H9 (cell line): ENCODE results near the gene DCAF6. TPM values are rescaled to one million over a fixed set of nuclear protein-coding genes. Genes with fewer than 3 reads are reported as not detected.

Experiments
- DNase-seq: peaks from one replicate; pipeline ENCODE4 v3.0.0-alpha.2; 2017
- H2AFZ ChIP-seq: one replicate; pipeline ENCODE4 v1.6.1; 2013; ENCODE audit warnings: mild to moderate bottlenecking, low read length, control low read depth, moderate library complexity
- H2AK5ac ChIP-seq: 2 replicates; pipeline ENCODE4 v1.6.1; 2013; ENCODE audit warnings: low read length, control low read depth, mixed read lengths; ENCODE audit not compliant: insufficient read length
- H2BK120ac ChIP-seq: one replicate; pipeline ENCODE4 v1.6.1; 2013; ENCODE audit warnings: low read depth, mild to moderate bottlenecking, low read length, control low read depth, inconsistent platforms; ENCODE audit not compliant: poor library complexity, severe bottlenecking
- H2BK12ac ChIP-seq: 2 replicates; pipeline ENCODE4 v1.6.1; 2013; ENCODE audit warnings: low read length, control low read depth, mixed read lengths, low read depth; ENCODE audit not compliant: insufficient read length
- H2BK15ac ChIP-seq: 2 replicates; pipeline ENCODE4 v1.6.1; 2013; ENCODE audit warnings: low read depth, low read length, control low read depth
- H2BK20ac ChIP-seq: one replicate; pipeline ENCODE4 v1.6.1; 2013; ENCODE audit warnings: low read depth, mild to moderate bottlenecking, low read length, control low read depth, inconsistent platforms; ENCODE audit not compliant: poor library complexity, severe bottlenecking
- H2BK5ac ChIP-seq: 2 replicates; pipeline ENCODE4 v1.6.1; 2013; ENCODE audit warnings: low read length, control low read depth, mixed read lengths; ENCODE audit not compliant: insufficient read length
- H3K14ac ChIP-seq: 2 replicates; pipeline ENCODE4 v1.6.1; 2013; ENCODE audit warnings: low read length, control low read depth; ENCODE audit not compliant: insufficient read depth
- H3K18ac ChIP-seq: 2 replicates; pipeline ENCODE4 v1.6.1; 2013; ENCODE audit warnings: low read depth, mild to moderate bottlenecking, mixed read lengths, low read length, control low read depth; ENCODE audit not compliant: insufficient read length
- H3K23ac ChIP-seq: 2 replicates; pipeline ENCODE4 v1.6.1; 2013; ENCODE audit warnings: low read length, control low read depth, mixed read lengths, low read depth; ENCODE audit not compliant: insufficient read length
- H3K23me2 ChIP-seq: 2 replicates; pipeline ENCODE4 v1.6.1; 2013; ENCODE audit warnings: low read depth, mild to moderate bottlenecking, mixed read lengths, low read length, control low read depth; ENCODE audit not compliant: insufficient read length, poor library complexity, severe bottlenecking
- H3K27ac ChIP-seq: 2 replicates; pipeline ENCODE4 v1.5.1; 2013; ENCODE audit warnings: low read length, control low read depth, mixed read lengths, low read depth; ENCODE audit not compliant: insufficient read length
- H3K27me3 ChIP-seq: 2 replicates; pipeline ENCODE4 v1.6.1; 2013; ENCODE audit warnings: low read length, control low read depth, inconsistent platforms; ENCODE audit not compliant: insufficient read depth
- H3K4ac ChIP-seq: 2 replicates; pipeline ENCODE4 v1.6.1; 2013; ENCODE audit warnings: low read depth, mild to moderate bottlenecking, control low read depth, inconsistent platforms, low read length, moderate library complexity
- H3K4me1 ChIP-seq: 2 replicates; pipeline ENCODE4 v1.6.1; 2013; ENCODE audit warnings: low read length, control low read depth, inconsistent platforms; ENCODE audit not compliant: insufficient read depth
- H3K4me2 ChIP-seq: 2 replicates; pipeline ENCODE4 v1.6.1; 2013; ENCODE audit warnings: low read length, control low read depth, mixed read lengths; ENCODE audit not compliant: insufficient read length, insufficient read depth
- H3K56ac ChIP-seq: 2 replicates; pipeline ENCODE4 v1.6.1; 2013; ENCODE audit warnings: low read depth, mild to moderate bottlenecking, mixed read lengths, low read length, control low read depth; ENCODE audit not compliant: insufficient read length
- H3K79me1 ChIP-seq: 2 replicates; pipeline ENCODE4 v1.6.1; 2013; ENCODE audit warnings: low read depth, mild to moderate bottlenecking, moderate library complexity, low read length, control low read depth, inconsistent platforms; ENCODE audit not compliant: insufficient read depth, poor library complexity, severe bottlenecking
- H3K79me2 ChIP-seq: 2 replicates; pipeline ENCODE4 v1.6.1; 2013; ENCODE audit warnings: low read length, control low read depth, inconsistent platforms; ENCODE audit not compliant: insufficient read depth
- H3K9ac ChIP-seq: 2 replicates; pipeline ENCODE4 v1.6.1; 2013; ENCODE audit warnings: low read length, control low read depth, mixed read lengths; ENCODE audit not compliant: insufficient read length; ENCODE audit errors: extremely low read depth
- H3K9me3 ChIP-seq: one replicate; pipeline ENCODE4 v1.6.1; 2013; ENCODE audit warnings: low read depth, low read length, inconsistent platforms; ENCODE audit not compliant: control insufficient read depth
- H3T11ph ChIP-seq: one replicate; pipeline ENCODE4 v1.6.1; 2013; ENCODE audit warnings: mild to moderate bottlenecking, low read length, control low read depth, inconsistent platforms
- H4K20me1 ChIP-seq: one replicate; pipeline ENCODE4 v1.6.1; 2013; ENCODE audit not compliant: control insufficient read depth, insufficient read length, insufficient read depth
- H4K5ac ChIP-seq: 2 replicates; pipeline ENCODE4 v1.6.1; 2013; ENCODE audit warnings: low read depth, mild to moderate bottlenecking, mixed read lengths, low read length, control low read depth; ENCODE audit not compliant: insufficient read length
- H4K8ac ChIP-seq: replicated peaks from 2 replicates; pipeline ENCODE4 v1.6.1; 2013; ENCODE audit warnings: low read length, control low read depth, mixed read lengths, low read depth; ENCODE audit not compliant: insufficient read length
- H4K91ac ChIP-seq: 2 replicates; pipeline ENCODE4 v1.6.1; 2013; ENCODE audit warnings: low read depth, mild to moderate bottlenecking, moderate library complexity, mixed read lengths, low read length, control low read depth; ENCODE audit not compliant: insufficient read length
- H3K27ac Mint-ChIP-seq, 3 experiments: 2 replicates in 2 of 3; 3 replicates in 1 of 3; pipeline ENCODE4 v1.8.0; 2020 to 2021; ENCODE audit warnings: mixed read lengths in 3 of 3, mild to moderate bottlenecking in 1 of 3, moderate library complexity in 1 of 3
- H3K27me3 Mint-ChIP-seq: 2 replicates; pipeline ENCODE4 v1.8.0; 2021; ENCODE audit warnings: low read depth, mild to moderate bottlenecking, moderate library complexity, mixed read lengths
- H3K36me3 Mint-ChIP-seq, 3 experiments: 2 replicates in 2 of 3; 3 replicates in 1 of 3; pipeline ENCODE4 v1.8.0; 2020 to 2021; ENCODE audit warnings: low read depth in 3 of 3, mixed read lengths in 3 of 3; ENCODE audit not compliant: insufficient read depth in 1 of 3
- H3K4me1 Mint-ChIP-seq, 2 experiments: 2 replicates each; pipeline ENCODE4 v1.8.0; 2020; ENCODE audit warnings: mixed read lengths in 2 of 2
- H3K4me3 Mint-ChIP-seq, 2 experiments: 2 replicates in 1 of 2; 3 replicates in 1 of 2; pipeline ENCODE4 v1.8.0; 2020 to 2021; ENCODE audit warnings: mild to moderate bottlenecking in 2 of 2, mixed read lengths in 2 of 2, moderate library complexity in 1 of 2
- H3K9me3 Mint-ChIP-seq, 2 experiments: 2 replicates in 1 of 2; 3 replicates in 1 of 2; pipeline ENCODE4 v1.8.0; 2020; ENCODE audit warnings: mild to moderate bottlenecking in 2 of 2, mixed read lengths in 2 of 2, moderate library complexity in 1 of 2
- CTCF ChIP-seq: fragments of 200-600 bp; sonication (generic); conservative IDR thresholded peaks from 3 replicates; pipeline ENCODE4 v1.8.0; 2021; ENCODE audit warnings: antibody characterized with exemption, mild to moderate bottlenecking
- total RNA-seq: library from RNA; stranded (reverse); gene quantifications from 2 replicates; pipeline ENCODE4 v1.2.1, GENCODE V29; 2021

DCAF6 gene
- total RNA-seq, 1 experiment from 2014 or later = 16.0 TPM

- peaks cover 17 to 45% (median 29%) of the 10 kb centered on the region in 3 experiments; a peak in 6 of 7 replicates for H3K36me3 Mint-ChIP-seq
- H3T11ph ChIP-seq = no peak overlapping the region
- no peaks in the 10 kb centered on the region for H3K27me3 ChIP-seq
- no peak overlapping the region for H3K27ac Mint-ChIP-seq
- H2AK5ac ChIP-seq = no peak overlapping the region
- no peak overlapping the region for H3K9ac ChIP-seq
- no peak overlapping the region for H2BK5ac ChIP-seq
- no peaks in the 10 kb centered on the region for H3K27me3 Mint-ChIP-seq
- no peak overlapping the region for H3K14ac ChIP-seq
- H3K4me1 Mint-ChIP-seq = no peaks in the 10 kb centered on the region
- no peak overlapping the region for H2BK15ac ChIP-seq
- no peaks in the 10 kb centered on the region for H4K20me1 ChIP-seq
- no peak overlapping the region for H4K5ac ChIP-seq
- no peak overlapping the region for H2AFZ ChIP-seq
- DNase-seq = no peak
- H3K23me2 ChIP-seq = no peaks in the 10 kb centered on the region
- no peaks in the 10 kb centered on the region for H3K79me1 ChIP-seq
- H3K4me1 ChIP-seq = no peaks in the 10 kb centered on the region
- H3K9me3 Mint-ChIP-seq = no peaks in the 10 kb centered on the region
- H3K79me2 ChIP-seq = no peaks in the 10 kb centered on the region
- H4K91ac ChIP-seq = no peak overlapping the region
- H3K9me3 ChIP-seq = no peaks in the 10 kb centered on the region
- no peak overlapping the region for H2BK20ac ChIP-seq
- no peak overlapping the region for H4K8ac ChIP-seq
- no peak overlapping the region for H3K4me2 ChIP-seq
- no peak overlapping the region for H3K23ac ChIP-seq
- TF ChIP-seq CTCF = no peak
- no peak overlapping the region for H3K27ac ChIP-seq
- no peak overlapping the region for H3K56ac ChIP-seq
- H3K4me3 Mint-ChIP-seq = no peak overlapping the region
- no peak overlapping the region for H2BK12ac ChIP-seq
- H3K4ac ChIP-seq = no peak overlapping the region
- H3K18ac ChIP-seq = no peak overlapping the region
- no peak overlapping the region for H2BK120ac ChIP-seq
These were observed 21.2 kb downstream of the DCAF6 start for GRCh38 chr1:167957710-167958109.
